Ascending aorta (tissue), 2 donors: ENCODE results near the gene TUBB4B. TPM values are rescaled to one million over a fixed set of nuclear protein-coding genes. Genes with fewer than 3 reads are reported as not detected.
A peak's percentile ranks its signal among the peaks of the same experiment; 100 is the strongest.

Source experiments
- DNase-seq, 2 donors: peaks; one replicate each; pipeline ENCODE4 v3.0.0-alpha.2; 2019; ENCODE audit warnings: low spot score in 2 of 2
- H3K27ac ChIP-seq, 2 donors: fragments of 200-600 bp; sonication (generic); one replicate each; pipeline ENCODE4 v1.5.1; 2016 to 2017; ENCODE audit warnings: mild to moderate bottlenecking in 1 of 2
- H3K27me3 ChIP-seq: fragments of 200-600 bp; sonication (generic); one replicate; pipeline ENCODE4 v1.5.1; 2017
- H3K36me3 ChIP-seq, 2 donors: fragments of 200-600 bp; sonication (generic); one replicate each; pipeline ENCODE4 v1.5.1; 2016
- H3K4me1 ChIP-seq, 2 donors: fragments of 200-600 bp; sonication (generic); one replicate each; pipeline ENCODE4 v1.5.1; 2016 to 2017; ENCODE audit warnings: mild to moderate bottlenecking in 1 of 2
- H3K4me3 ChIP-seq, 2 donors: fragments of 200-600 bp; sonication (generic); one replicate each; pipeline ENCODE4 v1.5.1; 2016 to 2017; ENCODE audit warnings: mild to moderate bottlenecking in 1 of 2
- H3K9me3 ChIP-seq, 2 donors: fragments of 200-600 bp; sonication (generic); one replicate each; pipeline ENCODE4 v1.5.1; 2016
- intact Hi-C: fragments of 100-400 bp; cut with DNase I; formaldehyde crosslinking; loops from one replicate; pipeline ENCODE4 v1.15.1; 2023
- total RNA-seq: library from RNA; depleted of rRNA; stranded (reverse); fragments of >200 nt; gene quantifications from one replicate; pipeline ENCODE4 v1.1.0, GENCODE V29; 2016
- TF ChIP-seq, protein P1 (sequence below), 3 experiments: fragments of 200-600 bp in 2 of 3; fragments of 450-650 bp in 1 of 3; sonication (generic) in 2 of 3; IDR thresholded peaks; one replicate each; pipeline ENCODE4 v1.5.1; 2016 to 2019; ENCODE audit warnings: antibody characterized with exemption in 3 of 3, mild to moderate bottlenecking in 1 of 3, moderate library complexity in 1 of 3

TUBB4B gene
- total RNA-seq, 1 donor from 2014 or later: 403 TPM

DNA sequence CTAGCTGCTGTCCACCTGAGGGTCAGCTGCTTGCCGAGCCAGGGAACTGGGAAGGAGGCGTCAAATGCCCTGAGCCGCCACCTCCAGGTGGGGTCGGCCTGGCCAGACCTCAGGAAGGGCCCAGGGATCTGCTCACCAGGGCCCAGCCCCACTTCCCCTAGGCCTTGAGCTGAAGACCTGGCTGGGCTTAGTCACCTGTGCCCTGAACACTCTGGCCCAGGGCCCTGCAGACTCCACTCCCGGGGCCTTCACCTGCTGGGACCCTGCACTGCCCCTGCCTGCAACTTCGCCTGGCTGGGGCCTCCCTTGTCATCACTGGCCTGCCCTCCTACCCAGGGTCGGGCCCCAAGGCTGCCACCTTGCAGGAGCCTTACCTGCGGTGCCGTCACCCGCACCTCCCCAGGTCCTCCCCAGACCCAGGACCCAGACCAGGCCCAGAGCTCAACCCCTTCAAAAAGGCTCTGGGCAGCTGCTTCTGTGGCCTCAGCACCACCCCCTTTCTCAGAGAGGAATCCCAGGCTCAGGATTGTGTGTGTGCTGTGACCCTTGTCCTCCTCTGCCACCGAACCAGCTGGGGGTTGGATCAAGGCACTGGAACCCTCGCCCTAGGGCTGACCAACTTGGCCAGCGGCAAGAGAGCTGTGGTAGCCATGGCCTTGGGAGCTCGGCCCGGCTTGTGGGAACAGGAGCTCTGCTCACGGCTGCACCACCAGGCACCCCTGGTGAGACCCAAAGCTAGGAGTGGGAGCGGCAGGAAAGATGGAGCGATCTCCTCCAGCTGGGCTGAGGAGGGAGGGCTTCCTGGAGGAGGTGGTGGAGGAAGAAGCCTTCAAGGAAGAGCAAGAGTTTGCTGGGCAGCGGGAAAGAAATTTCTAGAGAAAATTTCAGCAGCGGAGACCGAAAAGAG lies 12.9 kb downstream of the TUBB4B start:
- Histone ChIP-seq H3K27me3 (no peaks in the 10 kb centered on the region), H3K27ac (peak overlapping the region in 1 of 2 donors; percentile 43), H3K9me3 (no peaks in the 10 kb centered on the region), H3K36me3 (peaks cover 0 to 17% of the 10 kb centered on the region in 2 donors), H3K4me1 (peaks cover 10 to 20% of the 10 kb centered on the region in 2 donors), H3K4me3 (peak overlapping the region; percentile 88 to 98)
- TF ChIP-seq, protein P1, sequence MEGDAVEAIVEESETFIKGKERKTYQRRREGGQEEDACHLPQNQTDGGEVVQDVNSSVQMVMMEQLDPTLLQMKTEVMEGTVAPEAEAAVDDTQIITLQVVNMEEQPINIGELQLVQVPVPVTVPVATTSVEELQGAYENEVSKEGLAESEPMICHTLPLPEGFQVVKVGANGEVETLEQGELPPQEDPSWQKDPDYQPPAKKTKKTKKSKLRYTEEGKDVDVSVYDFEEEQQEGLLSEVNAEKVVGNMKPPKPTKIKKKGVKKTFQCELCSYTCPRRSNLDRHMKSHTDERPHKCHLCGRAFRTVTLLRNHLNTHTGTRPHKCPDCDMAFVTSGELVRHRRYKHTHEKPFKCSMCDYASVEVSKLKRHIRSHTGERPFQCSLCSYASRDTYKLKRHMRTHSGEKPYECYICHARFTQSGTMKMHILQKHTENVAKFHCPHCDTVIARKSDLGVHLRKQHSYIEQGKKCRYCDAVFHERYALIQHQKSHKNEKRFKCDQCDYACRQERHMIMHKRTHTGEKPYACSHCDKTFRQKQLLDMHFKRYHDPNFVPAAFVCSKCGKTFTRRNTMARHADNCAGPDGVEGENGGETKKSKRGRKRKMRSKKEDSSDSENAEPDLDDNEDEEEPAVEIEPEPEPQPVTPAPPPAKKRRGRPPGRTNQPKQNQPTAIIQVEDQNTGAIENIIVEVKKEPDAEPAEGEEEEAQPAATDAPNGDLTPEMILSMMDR (IDR thresholded peaks at IDR 0.05): no peak
- DNase-seq: no peak
- intact Hi-C loops: loop anchor here (2.0 kb wide), 1 partner anchor 23 kb away; the partner anchor contains the start of gene TOR4A

DNA sequence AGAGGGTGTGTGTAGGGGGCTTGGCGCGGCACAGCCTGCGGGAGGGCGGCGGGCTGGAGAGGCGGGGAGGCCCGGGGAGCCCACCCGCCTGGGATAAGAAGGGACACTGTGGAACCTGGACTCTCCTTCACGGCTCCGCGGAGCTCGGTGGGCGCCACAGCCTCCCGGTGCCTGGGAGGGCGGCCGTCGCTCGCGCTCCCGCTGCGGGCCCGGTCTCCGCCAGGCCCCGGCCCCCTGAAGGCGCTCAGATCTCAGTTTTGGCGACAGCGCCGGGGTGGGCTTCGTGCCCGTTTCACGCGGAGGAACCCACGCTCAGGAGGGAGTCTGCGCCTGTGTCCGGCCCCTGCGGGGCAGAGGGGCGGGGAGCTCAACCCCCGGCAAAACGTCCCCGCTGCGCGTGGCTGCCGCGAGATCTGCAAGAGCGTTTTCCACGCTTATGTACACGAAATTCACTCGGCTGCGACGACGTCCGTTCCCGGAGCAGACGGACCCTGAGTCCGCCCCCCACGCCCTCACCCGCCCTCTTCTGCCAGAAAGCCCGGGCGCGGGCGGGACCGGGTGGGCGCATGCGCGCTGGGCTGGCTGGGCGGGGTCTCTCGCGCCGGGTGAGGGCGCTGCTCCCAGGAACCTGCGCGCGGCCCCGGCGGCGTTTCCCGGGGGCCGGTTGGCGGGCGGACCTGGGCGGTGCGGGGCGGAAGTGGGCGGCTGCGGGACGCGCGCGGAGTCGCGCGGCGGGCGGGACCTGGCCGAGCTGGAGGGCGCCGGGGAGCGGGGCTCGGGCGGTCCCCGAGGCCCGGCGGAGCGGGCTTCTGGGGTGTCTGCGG lies 13.7 kb downstream of the TUBB4B start, which contains the start of gene NELFB:
NELFB (plus strand) TSS at position 704 of the 824 bp plus-strand sequence.
- Histone ChIP-seq H3K4me1 (peaks cover 10 to 20% of the 10 kb centered on the region in 2 donors), H3K36me3 (peaks cover 0 to 21% of the 10 kb centered on the region in 2 donors), H3K4me3 (peak within 1 kb of the TSS; percentile 88 to 98), H3K27me3 (no peaks in the 10 kb centered on the region), H3K9me3 (no peaks in the 10 kb centered on the region), H3K27ac (peak within 1 kb of the TSS; percentile 50 to 72)
- peak; percentile 42 to 95 for DNase-seq
- TF ChIP-seq, protein P1 (IDR thresholded peaks at IDR 0.05): peak in 1 of 3 experiments; percentile 28
- intact Hi-C loops: loop anchor here (1.0 to 2.0 kb wide), 2 partner anchors 14 to 22 kb away; partner anchors contain the start of genes TOR4A and TUBB4B

DNA sequence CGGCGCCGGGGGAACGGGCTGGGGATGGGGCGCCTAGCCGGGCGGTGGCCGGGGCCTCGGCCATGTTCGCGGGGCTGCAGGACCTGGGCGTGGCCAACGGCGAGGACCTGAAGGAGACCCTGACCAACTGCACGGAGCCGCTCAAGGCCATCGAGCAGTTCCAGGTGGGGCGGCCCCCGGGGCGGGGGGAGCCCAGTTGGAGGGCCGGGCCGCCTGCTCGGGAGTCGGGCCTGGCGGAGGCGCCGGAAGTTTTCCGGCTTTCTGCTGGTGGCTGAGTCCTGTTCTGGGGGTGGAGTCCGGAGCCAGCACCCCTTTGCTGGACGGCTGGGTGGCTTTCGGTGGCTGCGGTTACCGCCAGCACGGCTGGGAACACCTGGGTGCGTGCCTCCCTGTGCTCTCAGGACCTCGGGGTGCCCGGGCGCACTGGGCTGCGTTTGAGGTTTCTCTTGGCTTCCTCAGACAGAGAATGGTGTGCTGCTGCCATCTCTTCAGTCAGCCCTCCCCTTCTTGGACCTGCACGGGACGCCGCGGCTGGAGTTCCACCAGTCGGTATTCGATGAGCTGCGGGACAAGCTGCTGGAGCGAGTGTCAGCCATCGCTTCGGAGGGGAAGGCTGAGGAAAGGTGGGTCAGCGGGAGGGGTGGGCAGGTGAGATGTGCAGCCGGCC lies 14.5 kb downstream of the TUBB4B start:
- TF ChIP-seq, protein P1 (IDR thresholded peaks at IDR 0.05): no peak
- intact Hi-C loops: loop anchor here (1.0 to 2.0 kb wide), 2 partner anchors 14 to 21 kb away; partner anchors contain the start of genes TOR4A and TUBB4B
- no peak for DNase-seq
- Histone ChIP-seq H3K27ac (peak overlapping the region; percentile 50 to 72), H3K4me3 (peak overlapping the region; percentile 88 to 98), H3K4me1 (peaks cover 10 to 20% of the 10 kb centered on the region in 2 donors), H3K36me3 (peaks cover 5 to 21% of the 10 kb centered on the region in 2 donors), H3K27me3 (no peaks in the 10 kb centered on the region), H3K9me3 (no peaks in the 10 kb centered on the region)

DNA sequence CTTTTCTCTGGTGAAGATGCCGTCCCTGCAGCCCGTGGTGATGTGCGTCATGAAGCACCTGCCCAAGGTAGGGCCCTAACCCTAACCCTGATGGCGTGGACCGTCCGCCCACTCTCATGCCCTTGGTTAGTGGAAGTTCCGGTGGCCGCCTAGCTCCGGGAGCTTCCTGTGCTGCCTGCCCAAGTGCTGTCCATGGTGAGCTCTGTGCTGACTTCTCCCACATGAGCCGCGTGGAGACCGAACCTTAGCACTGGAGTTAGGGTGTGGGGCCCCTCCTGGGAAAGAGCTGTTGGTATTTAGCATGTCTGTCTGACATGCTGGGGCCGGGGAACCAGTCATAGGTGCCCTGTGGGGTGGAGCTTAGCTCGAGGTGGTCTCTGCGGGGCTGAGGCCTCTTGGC lies 15.3 kb downstream of the TUBB4B start:
- peaks cover 10 to 20% of the 10 kb centered on the region in 2 donors for H3K4me1 ChIP-seq
- H3K27me3 ChIP-seq: no peaks in the 10 kb centered on the region
- H3K4me3 ChIP-seq: peak overlapping the region; percentile 88 to 98
- intact Hi-C loops: no loop called here
- TF ChIP-seq, protein P1 (IDR thresholded peaks at IDR 0.05): no peak
- no peak overlapping the region for H3K27ac ChIP-seq
- H3K9me3 ChIP-seq: no peaks in the 10 kb centered on the region
- DNase-seq: no peak
- H3K36me3 ChIP-seq: peaks cover 5 to 21% of the 10 kb centered on the region in 2 donors

DNA sequence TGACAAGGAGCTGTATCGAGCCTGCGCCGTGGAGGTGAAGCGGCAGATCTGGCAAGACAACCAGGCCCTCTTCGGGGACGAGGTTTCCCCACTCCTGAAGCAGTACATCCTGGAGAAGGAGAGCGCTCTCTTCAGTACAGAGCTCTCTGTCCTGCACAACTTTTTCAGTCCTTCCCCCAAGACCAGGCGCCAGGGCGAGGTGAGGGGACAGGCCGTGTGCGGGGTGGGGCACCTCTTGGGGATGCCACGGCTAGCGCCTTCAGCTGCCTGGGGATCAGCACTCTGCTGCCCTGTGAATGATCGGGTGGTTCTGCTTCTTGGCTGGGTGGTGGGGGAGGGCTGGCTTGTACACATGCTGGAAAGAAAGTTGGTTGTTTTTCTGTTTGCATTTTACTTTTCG lies 15.8 kb downstream of the TUBB4B start:
- Histone ChIP-seq H3K36me3 (peaks cover 5 to 21% of the 10 kb centered on the region in 2 donors), H3K27ac (no peak overlapping the region), H3K4me3 (peak overlapping the region in 1 of 2 donors; percentile 98), H3K9me3 (no peaks in the 10 kb centered on the region), H3K4me1 (peaks cover 10 to 20% of the 10 kb centered on the region in 2 donors), H3K27me3 (no peaks in the 10 kb centered on the region)
- intact Hi-C loops: no loop called here
- TF ChIP-seq, protein P1 (IDR thresholded peaks at IDR 0.05): no peak
- DNase-seq: no peak
